ENCODE data around the gene ZDHHC16. TPM values are rescaled to one million over a fixed set of nuclear protein-coding genes. Genes with fewer than 3 reads are reported as not detected.

ZDHHC16 gene
- total RNA-seq, 6 experiments from 2014 or later: 15.8 to 27.0 (median 22.8) TPM

GRCh38 chr10:97445357-97445721 is 636 bp upstream of the ZDHHC16 start:
- Histone ChIP-seq H3K4me1 (peaks cover 0 to 35% (median 14%) of the 10 kb centered on the region in 4 donors), H3K36me3 (peaks cover 0 to 13% (median 2%) of the 10 kb centered on the region in 4 donors), H3K4me3 (peak overlapping the region; percentile 67 to 94 (median 74)), H3K27ac (peak overlapping the region in 1 of 3 donors; percentile 22), H3K27me3 (no peaks in the 10 kb centered on the region), H3K9me3 (no peaks in the 10 kb centered on the region)
- intact Hi-C loops (cut with DNase I): no loop called here
- WGBS (ENCODE audit: insufficient coverage, low coverage, low lambda C conversion rate, missing lambda C conversion rate): 0% methylated on average over 5 of the region's 13 CpGs
- ATAC-seq (peak in 1 of 4 donors; percentile 9), DNase-seq (no peak)
- no peak for TF ChIP-seq CTCF (IDR thresholded peaks at IDR 0.05)
- TF ChIP-seq POLR2A (IDR thresholded peaks at IDR 0.05): no peak

- TF ChIP-seq POLR2A (IDR thresholded peaks at IDR 0.05): no peak
- no peak for TF ChIP-seq CTCF (IDR thresholded peaks at IDR 0.05)
- peaks cover 0 to 37% (median 16%) of the 10 kb centered on the region in 4 donors for H3K4me1 ChIP-seq
- ATAC-seq: no peak
- no CpG with 5 or more reads among the region's 2 CpGs for WGBS (ENCODE audit: insufficient coverage, low coverage, low lambda C conversion rate, missing lambda C conversion rate)
- no peaks in the 10 kb centered on the region for H3K27me3 ChIP-seq
- H3K36me3 ChIP-seq: peaks cover 0 to 11% (median 0%) of the 10 kb centered on the region in 4 donors
- no peak overlapping the region for H3K27ac ChIP-seq
- H3K4me3 ChIP-seq: no peak overlapping the region
- DNase-seq: no peak
- intact Hi-C loops (cut with DNase I): no loop called here
- H3K9me3 ChIP-seq: no peaks in the 10 kb centered on the region
Measured at GRCh38 chr10:97450828-97451227, 4.9 kb downstream of the ZDHHC16 start.

- H3K27ac ChIP-seq: no peak overlapping the region
- WGBS (ENCODE audit: insufficient coverage, low coverage, low lambda C conversion rate, missing lambda C conversion rate): 90% methylated on average over 12 of the region's 17 CpGs
- no peak for TF ChIP-seq CTCF (IDR thresholded peaks at IDR 0.05)
- TF ChIP-seq POLR2A (IDR thresholded peaks at IDR 0.05): no peak
Measured at GRCh38 chr10:97451605-97452004, 5.6 kb downstream of the ZDHHC16 start.

GRCh38 chr10:97452352-97452751 is 6.4 kb downstream of the ZDHHC16 start:
- Histone ChIP-seq H3K36me3 (peaks cover 0 to 25% (median 4%) of the 10 kb centered on the region in 4 donors), H3K4me1 (peaks cover 0 to 28% (median 12%) of the 10 kb centered on the region in 4 donors), H3K4me3 (no peak overlapping the region), H3K27me3 (no peaks in the 10 kb centered on the region), H3K27ac (no peak overlapping the region), H3K9me3 (no peaks in the 10 kb centered on the region)
- WGBS (ENCODE audit: insufficient coverage, low coverage, low lambda C conversion rate, missing lambda C conversion rate): no CpG with 5 or more reads among the region's 6 CpGs
- no peak for DNase-seq
- no peak for TF ChIP-seq POLR2A (IDR thresholded peaks at IDR 0.05)
- no peak for TF ChIP-seq CTCF (IDR thresholded peaks at IDR 0.05)
- intact Hi-C loops (cut with DNase I): no loop called here
- no peak for ATAC-seq

More at GRCh38 chr10:97451605-97452004, 5.6 kb downstream of the ZDHHC16 start:
- H3K27me3 ChIP-seq: no peaks in the 10 kb centered on the region
- DNase-seq (no peak), ATAC-seq (no peak)
- H3K9me3 ChIP-seq: no peaks in the 10 kb centered on the region
- no peak overlapping the region for H3K4me3 ChIP-seq
- intact Hi-C loops (cut with DNase I): no loop called here
- peaks cover 0 to 36% (median 15%) of the 10 kb centered on the region in 4 donors for H3K4me1 ChIP-seq
- H3K36me3 ChIP-seq: peaks cover 0 to 18% (median 3%) of the 10 kb centered on the region in 4 donors
